ENCODE measurements around the gene FAM163B.

FAM163B gene

GRCh38 chr9:133609311-133610098 is at the start of gene FAM163B:
Gene FAM163B, minus strand, starts transcription at chr9:133609389. Its CDS starts 29,166 bp downstream, at chr9:133580223.
- peak; percentile 46 for DNase-seq (ENCODE audit: low read depth)

GRCh38 chr9:133657120-133657661 is 48.0 kb upstream of the FAM163B start:
- DNase-seq (ENCODE audit: low read depth) = peak; percentile 9

DNA sequence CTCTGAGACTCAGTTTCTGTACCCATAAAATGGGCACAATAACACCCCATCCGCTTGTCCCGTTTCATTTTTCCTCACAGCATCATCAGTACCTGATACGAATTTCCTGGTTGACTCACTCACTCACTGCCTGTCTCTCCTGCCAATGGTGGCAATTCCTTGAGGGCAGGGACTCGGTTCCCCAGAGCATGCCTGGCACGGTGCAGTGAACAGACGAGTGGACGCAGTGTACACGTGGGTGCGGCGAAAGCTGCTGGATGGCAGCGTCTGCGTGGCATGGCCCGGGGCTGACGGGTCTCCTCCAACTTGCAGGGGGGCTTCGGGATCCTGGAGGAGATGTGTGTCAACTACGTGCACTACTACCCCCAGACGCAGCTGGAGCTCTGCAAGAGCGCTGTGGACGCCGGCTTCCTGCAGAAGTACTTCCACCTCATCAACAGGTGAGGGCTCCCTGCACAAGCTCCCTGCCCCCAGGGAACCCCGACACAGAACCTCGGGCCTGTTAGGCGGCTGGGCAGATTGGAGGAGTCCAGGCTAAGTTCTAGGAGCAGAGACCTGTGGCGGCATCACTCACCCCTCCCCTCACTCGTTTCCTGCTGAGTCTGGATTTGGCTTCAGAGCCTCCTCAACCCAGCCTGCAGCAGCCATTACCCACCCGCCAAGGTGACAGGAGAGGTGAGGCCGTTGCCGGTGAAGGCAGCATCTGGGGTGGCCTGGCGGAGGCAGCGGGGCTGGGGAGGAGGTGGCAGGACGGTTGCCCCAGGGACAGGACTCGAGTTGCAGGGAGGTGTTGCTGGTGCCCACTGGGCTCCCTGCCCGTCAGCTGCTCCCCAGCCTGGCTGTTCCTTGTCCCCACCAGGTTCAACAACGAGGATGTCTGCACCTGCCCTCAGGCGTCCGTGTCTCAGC is 47.3 kb upstream of the FAM163B start:
- DNase-seq (ENCODE audit: low read depth) = no peak

DNA sequence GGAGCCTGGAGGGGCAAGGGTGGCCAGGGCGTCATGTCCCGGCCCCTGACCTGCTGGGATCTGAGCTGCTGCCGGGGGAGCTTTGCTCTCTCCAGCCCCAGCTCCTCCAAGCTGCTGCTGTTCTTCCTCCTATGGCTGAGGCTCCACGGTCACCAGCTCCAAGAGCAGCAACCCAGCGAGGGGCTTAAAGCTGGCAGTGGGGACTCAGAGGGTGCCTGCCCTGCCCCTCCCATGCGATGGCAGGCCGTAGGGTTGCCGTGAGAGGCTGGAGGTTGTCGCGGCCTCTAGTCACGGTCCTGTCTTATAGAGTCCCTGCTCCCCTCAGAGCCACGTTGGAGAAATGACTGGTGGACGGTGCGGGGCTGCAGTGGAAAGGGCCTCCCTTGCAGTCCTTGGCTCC is 46.5 kb upstream of the FAM163B start:
- no peak for DNase-seq (ENCODE audit: low read depth)

GRCh38 chr9:133654736-133655657 is 45.8 kb upstream of the FAM163B start:
- DNase-seq (ENCODE audit: low read depth) = no peak

DNA sequence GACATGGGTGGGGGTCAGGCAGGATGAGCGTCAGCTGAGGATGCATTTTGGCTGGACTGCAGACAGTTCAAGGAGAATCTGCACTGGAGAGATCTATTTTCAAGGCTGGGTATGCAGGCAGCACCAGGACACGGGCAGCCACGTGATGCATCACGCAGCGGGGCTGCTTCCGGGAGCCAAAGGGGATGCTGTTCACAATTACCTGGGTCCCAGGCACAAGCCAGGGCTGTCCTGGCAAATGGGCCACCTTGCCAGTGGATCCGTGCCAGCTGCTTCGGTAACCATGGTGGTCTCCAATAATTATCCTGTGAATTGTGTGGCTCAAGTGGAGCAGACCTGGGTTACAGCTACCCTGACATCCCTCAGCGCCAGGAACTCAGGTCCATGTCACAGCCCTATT is 44.4 kb upstream of the FAM163B start:
- no peak for DNase-seq (ENCODE audit: low read depth)

DNA sequence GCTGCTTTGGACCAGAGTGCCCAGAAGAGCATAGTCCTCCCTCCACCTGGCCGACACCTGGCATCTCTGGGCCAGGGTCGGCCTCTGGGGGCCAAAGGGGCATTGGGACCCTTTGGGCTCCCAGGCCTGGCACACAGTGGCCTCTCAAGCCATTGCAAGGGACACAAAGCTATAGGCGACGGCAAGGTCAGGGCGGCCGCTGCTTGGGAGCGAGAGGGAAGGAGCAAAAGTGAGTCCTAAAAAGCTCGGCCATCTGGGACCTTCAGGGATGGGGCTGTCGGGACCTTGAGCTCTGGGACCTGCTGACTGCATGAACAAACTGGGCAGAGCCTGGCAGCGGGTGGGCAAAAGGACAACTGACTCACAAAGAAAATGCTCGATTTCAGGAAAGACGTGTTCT is 40.8 kb upstream of the FAM163B start:
- no peak for DNase-seq (ENCODE audit: low read depth)

DNA sequence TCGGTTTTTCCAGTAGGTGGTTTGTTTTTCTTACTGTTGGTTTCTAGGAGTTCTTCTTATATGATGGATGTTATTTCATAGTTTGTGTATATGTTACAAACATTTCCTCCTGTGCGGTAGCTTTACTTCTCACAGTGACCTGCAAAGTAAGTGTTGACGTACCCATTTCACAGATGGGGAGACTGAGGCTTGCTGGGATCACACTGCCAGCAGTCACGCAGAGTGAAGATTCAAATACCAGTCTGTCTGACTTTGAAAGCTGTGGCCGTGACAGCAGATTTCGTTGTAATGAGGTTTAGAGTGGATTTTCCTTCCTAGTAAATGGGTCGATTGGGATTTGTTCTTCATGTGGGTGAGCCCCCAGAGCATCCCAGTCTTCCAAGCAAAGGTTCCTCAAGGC is 40.0 kb upstream of the FAM163B start:
- DNase-seq (ENCODE audit: low read depth) = no peak

- DNase-seq (ENCODE audit: low read depth) = no peak
Measured at GRCh38 chr9:133647765-133648469, 38.7 kb upstream of the FAM163B start.

- DNase-seq (ENCODE audit: low read depth) = no peak
Measured at GRCh38 chr9:133647148-133647547, 38.0 kb upstream of the FAM163B start.

- DNase-seq (ENCODE audit: low read depth) = no peak
Measured at GRCh38 chr9:133645021-133645765, 36.0 kb upstream of the FAM163B start.

GRCh38 chr9:133643978-133644760 is 35.0 kb upstream of the FAM163B start:
- no peak for DNase-seq (ENCODE audit: low read depth)

GRCh38 chr9:133643362-133643755 is 34.2 kb upstream of the FAM163B start:
- DNase-seq (ENCODE audit: low read depth) = no peak

DNA sequence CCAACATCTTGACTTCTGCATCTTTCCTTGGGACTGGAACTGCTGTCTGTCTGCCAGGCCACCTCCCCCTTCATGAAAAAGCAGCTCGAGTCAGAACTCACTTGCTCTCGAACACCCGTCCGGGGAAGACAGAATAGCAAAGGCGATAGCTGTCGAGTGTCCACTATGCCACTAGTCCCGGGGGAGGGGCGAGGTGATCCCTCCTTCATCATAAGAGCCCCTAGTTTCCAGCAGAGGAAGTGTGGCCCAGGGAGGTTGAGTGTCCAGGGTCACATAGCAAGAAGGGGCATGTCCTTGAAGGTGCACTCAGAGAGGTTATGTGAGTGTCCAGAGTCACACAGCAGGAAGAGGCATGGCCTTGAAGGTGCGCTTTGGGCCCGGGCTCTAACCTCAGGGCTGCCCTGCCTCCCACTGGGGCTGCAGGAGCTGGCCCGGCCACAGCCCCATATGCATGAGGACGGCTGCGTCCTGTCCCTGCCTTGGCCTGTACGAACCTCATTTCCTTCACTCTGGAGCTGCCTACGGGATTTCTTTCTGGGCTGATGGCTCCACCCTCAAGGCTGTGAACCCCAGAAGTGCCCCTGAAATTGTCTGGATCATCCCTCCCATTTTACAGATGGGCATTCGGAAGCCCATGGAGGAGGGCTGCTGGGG is 33.6 kb upstream of the FAM163B start:
- DNase-seq (ENCODE audit: low read depth) = no peak

GRCh38 chr9:133641861-133642595 is 32.8 kb upstream of the FAM163B start:
- DNase-seq (ENCODE audit: low read depth) = no peak

GRCh38 chr9:133641396-133641655 is 32.1 kb upstream of the FAM163B start:
- no peak for DNase-seq (ENCODE audit: low read depth)

DNA sequence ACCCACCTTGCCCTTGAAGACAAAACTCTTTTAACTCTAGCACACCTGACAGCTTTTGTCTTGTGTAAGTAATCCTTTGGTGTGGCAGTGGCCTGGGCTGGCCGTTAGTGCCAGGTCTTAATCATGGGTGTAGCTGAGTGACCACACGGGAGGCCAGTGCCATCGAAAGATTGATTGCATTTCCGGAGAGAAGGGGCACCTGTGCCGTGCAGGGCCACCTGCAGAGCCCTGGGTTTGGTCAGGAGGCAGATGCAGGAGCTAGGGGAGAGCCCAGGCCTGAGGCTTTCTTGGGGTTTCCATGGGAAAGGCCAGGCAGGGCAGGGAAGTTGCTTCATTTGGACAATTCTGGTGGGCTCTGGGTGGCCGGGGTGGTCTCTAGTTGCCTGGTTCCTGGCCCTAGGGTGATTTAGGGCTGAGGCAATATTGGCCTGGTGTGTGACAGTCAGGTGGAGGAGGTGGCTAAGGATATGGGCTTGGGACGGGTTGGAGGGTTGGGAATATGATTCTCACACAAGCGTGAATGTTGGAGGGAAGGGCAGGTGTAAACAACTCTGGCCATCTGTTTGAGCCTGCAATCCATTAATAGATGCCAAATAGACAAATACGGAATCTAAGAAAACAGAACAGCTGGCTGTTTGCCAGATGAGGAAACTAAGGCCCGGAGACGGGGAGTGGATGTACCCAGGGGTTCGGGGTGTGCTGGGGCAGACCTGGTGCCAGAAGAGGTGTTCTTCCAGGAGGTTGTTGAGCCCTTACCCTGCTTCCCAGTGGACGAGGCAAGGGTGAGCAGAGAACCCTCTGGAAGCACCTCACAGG is 31.6 kb upstream of the FAM163B start:
- DNase-seq (ENCODE audit: low read depth) = no peak

GRCh38 chr9:133640160-133640559 is 31.0 kb upstream of the FAM163B start:
- no peak for DNase-seq (ENCODE audit: low read depth)
